B cell (primary cell): ENCODE measurements around the gene ELANE. TPM values are rescaled to one million over a fixed set of nuclear protein-coding genes. Genes with fewer than 3 reads are reported as not detected.
"Not testable (repeated sequence)": the region's sequence is repeated elsewhere in the genome, so short reads cannot be mapped to it uniquely, and the experiment has no call there.

ENCODE experiments used
- ATAC-seq: fragments of 200-7000 bp; cut with Tn5 transposase; one replicate; pipeline ENCODE4 v1.10.0; 2021; ENCODE audit warnings: low read depth, mild to moderate bottlenecking, moderate number of reproducible peaks, moderate library complexity
- CTCF ChIA-PET: fragments of 350-600 bp; sonication (Branson Sonifier 250); formaldehyde crosslinking; loops from one replicate; lab custom pipeline; 2021; ENCODE audit warnings: antibody characterized with exemption, inconsistent platforms; lab: Charles Lee
- POLR2A ChIA-PET: fragments of 350-600 bp; sonication (Branson Sonifier 250); formaldehyde crosslinking; loops from one replicate; lab custom pipeline; 2021; ENCODE audit warnings: antibody characterized with exemption; lab: Charles Lee
- DNase-seq: peaks from one replicate; pipeline ENCODE4 v3.0.0; 2013
- H2AFZ ChIP-seq: 2 replicates; pipeline ENCODE4 v1.6.1; 2012; ENCODE audit warnings: mild to moderate bottlenecking, low read depth, low read length; ENCODE audit not compliant: insufficient read depth, poor library complexity, severe bottlenecking
- H3K27ac ChIP-seq, 2 donors: 1 replicate in 1 of 2; 2 replicates in 1 of 2; pipeline ENCODE4 v1.5.1; 2012 to 2013; ENCODE audit warnings: low read length in 2 of 2, mild to moderate bottlenecking in 2 of 2, moderate library complexity in 1 of 2
- H3K27me3 ChIP-seq, 4 experiments: fragments of 200-600 bp in 1 of 4; sonication (generic) in 1 of 4; replicated peaks in 1 of 4; 1 replicate in 2 of 4; 2 replicates in 2 of 4; pipeline versions ENCODE4 v1.6.1 to v1.7.0; 2013 to 2016; ENCODE audit warnings: low read length in 3 of 4, mild to moderate bottlenecking in 2 of 4, mixed read lengths in 1 of 4, moderate library complexity in 1 of 4; ENCODE audit not compliant: insufficient read depth in 4 of 4, control insufficient read depth in 3 of 4; ENCODE audit errors: control extremely low read depth in 1 of 4
- H3K36me3 ChIP-seq, 2 experiments: replicated peaks in 1 of 2; 1 replicate in 1 of 2; 2 replicates in 1 of 2; pipeline versions ENCODE4 v1.6.1 to v1.7.1; 2013; ENCODE audit warnings: low read length in 1 of 2; ENCODE audit not compliant: insufficient read depth in 2 of 2, control insufficient read depth in 1 of 2; ENCODE audit errors: control extremely low read depth in 1 of 2, extremely low read depth in 1 of 2
- H3K4me1 ChIP-seq, 2 donors: fragments of 200-600 bp in 1 of 2; sonication (generic) in 1 of 2; 1 replicate in 1 of 2; 2 replicates in 1 of 2; pipeline versions ENCODE4 v1.5.1 to v1.6.1; 2013 to 2017; ENCODE audit warnings: low read length in 2 of 2; ENCODE audit not compliant: control insufficient read depth in 2 of 2, insufficient read depth in 2 of 2
- H3K4me2 ChIP-seq: replicated peaks from 2 replicates; pipeline ENCODE3; 2012; ENCODE audit warnings: mild to moderate bottlenecking, low read depth, low read length; ENCODE audit not compliant: poor library complexity, severe bottlenecking
- H3K4me3 ChIP-seq, 5 experiments: fragments of 200-600 bp in 1 of 5; sonication (generic) in 1 of 5; 1 replicate in 3 of 5; 2 replicates in 2 of 5; pipeline versions ENCODE4 v1.5.1 to v1.7.0; 2011 to 2016; ENCODE audit warnings: low read length in 4 of 5, mild to moderate bottlenecking in 4 of 5, low read depth in 2 of 5, control low read depth in 1 of 5, moderate library complexity in 1 of 5; ENCODE audit not compliant: insufficient read depth in 1 of 5; ENCODE audit errors: control extremely low read depth in 1 of 5, extremely low read depth in 1 of 5
- H3K79me2 ChIP-seq: fragments of 200-600 bp; sonication (generic); one replicate; pipeline ENCODE4 v1.6.0; 2016; ENCODE audit warnings: low read length; ENCODE audit not compliant: control insufficient read depth, insufficient read depth
- H3K9ac ChIP-seq: fragments of 200-600 bp; sonication (generic); 2 replicates; pipeline ENCODE4 v1.6.1; 2017; ENCODE audit warnings: mild to moderate bottlenecking, low read length, moderate library complexity
- H3K9me3 ChIP-seq, 3 donors: one replicate each; pipeline versions ENCODE4 v1.6.1 to v1.7.1; 2013; ENCODE audit warnings: low read length in 2 of 3; ENCODE audit not compliant: control insufficient read depth in 2 of 3, insufficient read depth in 1 of 3; ENCODE audit errors: control extremely low read depth in 1 of 3
- H4K20me1 ChIP-seq: 2 replicates; pipeline ENCODE4 v1.6.0; 2012; ENCODE audit warnings: mild to moderate bottlenecking, low read length; ENCODE audit not compliant: insufficient read depth, control insufficient read depth, poor library complexity, severe bottlenecking
- H3K27ac Mint-ChIP-seq: one replicate; pipeline ENCODE4 v1.8.0; 2021; ENCODE audit warnings: mixed read lengths
- H3K27me3 Mint-ChIP-seq: one replicate; pipeline ENCODE4 v1.8.0; 2021; ENCODE audit warnings: mixed read lengths
- H3K4me1 Mint-ChIP-seq: one replicate; pipeline ENCODE4 v1.8.0; 2021; ENCODE audit warnings: mixed read lengths
- H3K4me3 Mint-ChIP-seq: one replicate; pipeline ENCODE4 v1.8.0; 2021; ENCODE audit warnings: mixed read lengths
- H3K9me3 Mint-ChIP-seq: one replicate; pipeline ENCODE4 v1.8.0; 2022; ENCODE audit warnings: mixed read lengths; ENCODE audit not compliant: insufficient read depth
- EZH2 ChIP-seq: IDR thresholded peaks from 2 replicates; pipeline ENCODE4 v1.6.1; 2012; ENCODE audit warnings: borderline replicate concordance, low read depth, mild to moderate bottlenecking, moderate library complexity, low read length; ENCODE audit not compliant: insufficient read depth, poor library complexity, severe bottlenecking
- WGBS: methylation state at CpG from one replicate; pipeline ENCODE4 v1.1.5; 2013; ENCODE audit warnings: missing lambda C conversion rate; ENCODE audit not compliant: insufficient coverage; 5-methylcytosine and 5-hydroxymethylcytosine counted together
- intact Hi-C: fragments of 100-400 bp; cut with micrococcal nuclease; formaldehyde crosslinking; loops from one replicate; pipeline ENCODE4 v1.10.0; 2022
- polyA plus RNA-seq: library from polyadenylated mRNA; depleted of rRNA; stranded (reverse); fragments of >200 nt; gene quantifications from 2 replicates; pipeline ENCODE4 v1.2.3, GENCODE V29; 2012
- total RNA-seq, 2 donors: library from RNA; stranded (reverse); fragments of 120-200 nt in 1 of 2; gene quantifications; 1 replicate in 1 of 2; 2 replicates in 1 of 2; pipeline versions ENCODE4 v1.2.3 to v1.2.4, GENCODE V29; 2013 to 2022
- TF ChIP-seq, protein P1 (sequence below): fragments of 200-600 bp; IDR thresholded peaks from one replicate; pipeline ENCODE4 v1.8.0; 2022; ENCODE audit warnings: antibody characterized with exemption, mild to moderate bottlenecking

ELANE gene
- total and polyA plus RNA-seq, 2 donors (not counting 1 experiment from before 2014, with no cell fraction given), result 0.18 TPM; not detected in 1

DNA sequence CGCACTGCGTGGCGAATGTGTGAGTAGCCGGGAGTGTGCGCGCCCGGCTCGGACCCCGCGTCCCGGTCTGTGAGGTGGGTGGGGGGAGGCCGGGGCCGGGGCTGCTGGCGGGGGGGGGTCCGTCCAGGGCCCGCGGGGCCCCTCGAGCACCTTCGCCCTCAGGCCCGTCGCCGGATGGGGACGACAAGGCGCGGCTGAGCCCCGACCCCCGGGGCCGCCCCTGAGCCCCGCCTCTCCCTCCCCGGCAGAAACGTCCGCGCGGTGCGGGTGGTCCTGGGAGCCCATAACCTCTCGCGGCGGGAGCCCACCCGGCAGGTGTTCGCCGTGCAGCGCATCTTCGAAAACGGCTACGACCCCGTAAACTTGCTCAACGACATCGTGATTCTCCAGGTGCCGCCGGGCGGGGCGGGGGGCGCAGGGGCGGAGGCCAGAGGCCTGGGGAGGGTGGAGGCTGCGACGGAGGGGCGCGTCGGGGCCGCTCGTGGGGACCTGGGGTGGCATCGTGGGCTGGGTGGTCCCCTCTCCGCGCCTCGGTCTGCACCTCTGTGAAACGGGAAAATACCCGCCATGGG, 997 bp downstream of the ELANE start:
- Histone ChIP-seq H3K27ac (no peak overlapping the region), H3K9me3 (peaks cover 0 to 17% (median 0%) of the 10 kb centered on the region in 3 donors), H3K36me3 (no peaks in the 10 kb centered on the region), H3K4me1 (peaks cover 0 to 5% of the 10 kb centered on the region in 2 donors), H3K79me2 (no peaks in the 10 kb centered on the region), H3K4me2 (no peak overlapping the region), H3K9ac (no peak overlapping the region), H3K27me3 (peaks cover 0 to 42% (median 9%) of the 10 kb centered on the region in 4 experiments), H4K20me1 (no peaks in the 10 kb centered on the region), H2AFZ (no peak overlapping the region), H3K4me3 (no peak overlapping the region)
- H3K4me3 Mint-ChIP-seq, result no peak overlapping the region
- no peak overlapping the region for H3K27ac Mint-ChIP-seq
- WGBS, result 40% methylated on average over 49 of the region's 67 CpGs
- DNase-seq, result no peak
- H3K9me3 Mint-ChIP-seq, result no peaks in the 10 kb centered on the region
- H3K4me1 Mint-ChIP-seq, result no peaks in the 10 kb centered on the region
- intact Hi-C loops, result no loop called here
- ChIA-PET CTCF (no interaction called here), POLR2A (no interaction called here)
- H3K27me3 Mint-ChIP-seq, result peaks cover 14% of the 10 kb centered on the region
- no peak for TF ChIP-seq EZH2
- TF ChIP-seq, protein P1, sequence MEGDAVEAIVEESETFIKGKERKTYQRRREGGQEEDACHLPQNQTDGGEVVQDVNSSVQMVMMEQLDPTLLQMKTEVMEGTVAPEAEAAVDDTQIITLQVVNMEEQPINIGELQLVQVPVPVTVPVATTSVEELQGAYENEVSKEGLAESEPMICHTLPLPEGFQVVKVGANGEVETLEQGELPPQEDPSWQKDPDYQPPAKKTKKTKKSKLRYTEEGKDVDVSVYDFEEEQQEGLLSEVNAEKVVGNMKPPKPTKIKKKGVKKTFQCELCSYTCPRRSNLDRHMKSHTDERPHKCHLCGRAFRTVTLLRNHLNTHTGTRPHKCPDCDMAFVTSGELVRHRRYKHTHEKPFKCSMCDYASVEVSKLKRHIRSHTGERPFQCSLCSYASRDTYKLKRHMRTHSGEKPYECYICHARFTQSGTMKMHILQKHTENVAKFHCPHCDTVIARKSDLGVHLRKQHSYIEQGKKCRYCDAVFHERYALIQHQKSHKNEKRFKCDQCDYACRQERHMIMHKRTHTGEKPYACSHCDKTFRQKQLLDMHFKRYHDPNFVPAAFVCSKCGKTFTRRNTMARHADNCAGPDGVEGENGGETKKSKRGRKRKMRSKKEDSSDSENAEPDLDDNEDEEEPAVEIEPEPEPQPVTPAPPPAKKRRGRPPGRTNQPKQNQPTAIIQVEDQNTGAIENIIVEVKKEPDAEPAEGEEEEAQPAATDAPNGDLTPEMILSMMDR, result no peak
- no peak for ATAC-seq

GRCh38 chr19:853614-854220, 1.6 kb downstream of the ELANE start:
- H3K9me3 Mint-ChIP-seq, DNase-seq, POLR2A ChIA-PET, H3K27ac ChIP-seq, intact Hi-C loops, H3K79me2 ChIP-seq, H3K4me3 Mint-ChIP-seq, H3K9ac ChIP-seq, H3K36me3 ChIP-seq, ATAC-seq, H3K27ac Mint-ChIP-seq, H3K4me3 ChIP-seq, H2AFZ ChIP-seq, H3K4me1 Mint-ChIP-seq, H3K4me2 ChIP-seq, H3K4me1 ChIP-seq, H4K20me1 ChIP-seq: not testable (repeated sequence)
- CTCF ChIA-PET, result interaction anchor here (1.1 to 7.5 kb wide), 2 partner anchors 68 to 128 kb away, joined by 4 to 72 read pairs; no protein-coding TSS in a partner anchor
- H3K27me3 Mint-ChIP-seq, result peaks cover 11% of the 10 kb centered on the region
- Histone ChIP-seq H3K9me3 (peaks cover 0 to 17% (median 0%) of the 10 kb centered on the region in 3 donors), H3K27me3 (peaks cover 0 to 40% (median 7%) of the 10 kb centered on the region in 4 experiments)
- 69% methylated on average over 3 of the region's 17 CpGs for WGBS
